WTC11 (cell line): Measurements from ENCODE around the gene FXYD6.

ENCODE experiments used
- CTCF ChIP-seq: fragments of 200-600 bp; IDR thresholded peaks from 2 replicates; pipeline ENCODE4 v1.8.0; 2022; ENCODE audit warnings: antibody characterized with exemption
- JAZF1 ChIP-seq: fragments of 250-450 bp; sonication (Bioruptor Pico); IDR thresholded peaks from 2 replicates; pipeline ENCODE4 v1.9.0; 2021; ENCODE audit warnings: moderate library complexity, mild to moderate bottlenecking, inconsistent platforms
- KAT7 ChIP-seq: sonication (generic); formaldehyde crosslinking; IDR thresholded peaks from 2 replicates; pipeline ENCODE4 v1.8.1; 2023; ENCODE audit warnings: missing genetic modification reagents, mild to moderate bottlenecking, borderline replicate concordance
- MAX ChIP-seq: sonication (generic); formaldehyde crosslinking; IDR thresholded peaks from 2 replicates; pipeline ENCODE4 v1.8.0; 2022; ENCODE audit warnings: mild to moderate bottlenecking, missing genetic modification reagents
- NFE2L1 ChIP-seq: sonication (generic); formaldehyde crosslinking; IDR thresholded peaks from 2 replicates; pipeline ENCODE4 v1.8.1; 2023; ENCODE audit warnings: missing genetic modification reagents
- PREB ChIP-seq: sonication (generic); formaldehyde crosslinking; IDR thresholded peaks from 2 replicates; pipeline ENCODE4 v1.8.1; 2022; ENCODE audit warnings: mild to moderate bottlenecking, missing genetic modification reagents, moderate library complexity, borderline replicate concordance
- SP1 ChIP-seq: sonication (generic); formaldehyde crosslinking; conservative IDR thresholded peaks from 2 replicates; pipeline ENCODE4 v1.8.1; 2022; ENCODE audit warnings: missing genetic modification reagents
- USF2 ChIP-seq: sonication (generic); formaldehyde crosslinking; IDR thresholded peaks from 2 replicates; pipeline ENCODE4 v1.8.1; 2023; ENCODE audit warnings: mild to moderate bottlenecking, missing genetic modification reagents, moderate library complexity

- TF ChIP-seq CTCF (no peak), SP1 (CRISPR knock-in tag) (no peak), USF2 (no peak), JAZF1 (CRISPR knock-in tag) (no peak), PREB (CRISPR knock-in tag) (no peak), KAT7 (CRISPR knock-in tag) (no peak), MAX (CRISPR knock-in tag) (no peak), NFE2L1 (CRISPR knock-in tag) (no peak)
These were observed 1.5 kb downstream of the FXYD6 start for GRCh38 chr11:117874910-117875381.
